ENCODE results near the gene SAP30BP. TPM values are rescaled to one million over a fixed set of nuclear protein-coding genes. Genes with fewer than 3 reads are reported as not detected.
A peak's percentile ranks its signal among the peaks of the same experiment; 100 is the strongest.

The SAP30BP gene
- total and polyA plus RNA-seq, 2 of the 13 experiments (the other 11 are each of a cell fraction or from before 2014, with no cell fraction given): 67.7 to 99.4 TPM

GRCh38 chr17:75753514-75754377, 86.6 kb downstream of the SAP30BP start (continued):
- TF ChIP-seq HBP1 (CRISPR knock-in tag; IDR thresholded peaks at IDR 0.05; ENCODE audit: low read depth): peak; percentile 26; the same call in 1 of the 2 replicates
- TF ChIP-seq SMAD9 (CRISPR knock-in tag; IDR thresholded peaks at IDR 0.05): no peak
- no peak for TF ChIP-seq ZNF292 (CRISPR knock-in tag; IDR thresholded peaks at IDR 0.05; ENCODE audit: borderline replicate concordance, low read depth)
- TF ChIP-seq ZNF800 (CRISPR knock-in tag; IDR thresholded peaks at IDR 0.05): no peak
- peak; percentile 71 for TF ChIP-seq SP5 (CRISPR knock-in tag; IDR thresholded peaks at IDR 0.05; ENCODE audit: borderline replicate concordance, low read depth)
- TF ChIP-seq, protein P1, sequence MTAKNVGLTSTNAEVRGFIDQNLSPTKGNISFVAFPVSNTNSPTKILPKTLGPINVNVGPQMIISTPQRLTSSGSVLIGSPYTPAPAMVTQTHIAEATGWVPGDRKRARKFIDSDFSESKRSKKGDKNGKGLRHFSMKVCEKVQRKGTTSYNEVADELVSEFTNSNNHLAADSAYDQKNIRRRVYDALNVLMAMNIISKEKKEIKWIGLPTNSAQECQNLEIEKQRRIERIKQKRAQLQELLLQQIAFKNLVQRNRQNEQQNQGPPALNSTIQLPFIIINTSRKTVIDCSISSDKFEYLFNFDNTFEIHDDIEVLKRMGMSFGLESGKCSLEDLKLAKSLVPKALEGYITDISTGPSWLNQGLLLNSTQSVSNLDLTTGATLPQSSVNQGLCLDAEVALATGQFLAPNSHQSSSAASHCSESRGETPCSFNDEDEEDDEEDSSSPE (CRISPR knock-in tag; IDR thresholded peaks at IDR 0.05): peak; percentile 87
- TF ChIP-seq, protein P2, sequence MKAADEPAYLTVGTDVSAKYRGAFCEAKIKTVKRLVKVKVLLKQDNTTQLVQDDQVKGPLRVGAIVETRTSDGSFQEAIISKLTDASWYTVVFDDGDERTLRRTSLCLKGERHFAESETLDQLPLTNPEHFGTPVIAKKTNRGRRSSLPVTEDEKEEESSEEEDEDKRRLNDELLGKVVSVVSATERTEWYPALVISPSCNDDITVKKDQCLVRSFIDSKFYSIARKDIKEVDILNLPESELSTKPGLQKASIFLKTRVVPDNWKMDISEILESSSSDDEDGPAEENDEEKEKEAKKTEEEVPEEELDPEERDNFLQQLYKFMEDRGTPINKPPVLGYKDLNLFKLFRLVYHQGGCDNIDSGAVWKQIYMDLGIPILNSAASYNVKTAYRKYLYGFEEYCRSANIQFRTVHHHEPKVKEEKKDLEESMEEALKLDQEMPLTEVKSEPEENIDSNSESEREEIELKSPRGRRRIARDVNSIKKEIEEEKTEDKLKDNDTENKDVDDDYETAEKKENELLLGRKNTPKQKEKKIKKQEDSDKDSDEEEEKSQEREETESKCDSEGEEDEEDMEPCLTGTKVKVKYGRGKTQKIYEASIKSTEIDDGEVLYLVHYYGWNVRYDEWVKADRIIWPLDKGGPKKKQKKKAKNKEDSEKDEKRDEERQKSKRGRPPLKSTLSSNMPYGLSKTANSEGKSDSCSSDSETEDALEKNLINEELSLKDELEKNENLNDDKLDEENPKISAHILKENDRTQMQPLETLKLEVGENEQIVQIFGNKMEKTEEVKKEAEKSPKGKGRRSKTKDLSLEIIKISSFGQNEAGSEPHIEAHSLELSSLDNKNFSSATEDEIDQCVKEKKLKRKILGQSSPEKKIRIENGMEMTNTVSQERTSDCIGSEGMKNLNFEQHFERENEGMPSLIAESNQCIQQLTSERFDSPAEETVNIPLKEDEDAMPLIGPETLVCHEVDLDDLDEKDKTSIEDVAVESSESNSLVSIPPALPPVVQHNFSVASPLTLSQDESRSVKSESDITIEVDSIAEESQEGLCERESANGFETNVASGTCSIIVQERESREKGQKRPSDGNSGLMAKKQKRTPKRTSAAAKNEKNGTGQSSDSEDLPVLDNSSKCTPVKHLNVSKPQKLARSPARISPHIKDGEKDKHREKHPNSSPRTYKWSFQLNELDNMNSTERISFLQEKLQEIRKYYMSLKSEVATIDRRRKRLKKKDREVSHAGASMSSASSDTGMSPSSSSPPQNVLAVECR (CRISPR knock-in tag; IDR thresholded peaks at IDR 0.05; ENCODE audit: borderline replicate concordance): peak; percentile 48
- no peak for TF ChIP-seq ATF6 (CRISPR knock-in tag; conservative IDR thresholded peaks at IDR 0.05)
- TF ChIP-seq HIVEP1 (CRISPR knock-in tag; IDR thresholded peaks at IDR 0.05): no peak
- TF ChIP-seq ZBTB8A (CRISPR knock-in tag; IDR thresholded peaks at IDR 0.05; ENCODE audit: borderline replicate concordance, low read depth): no peak
- peak; percentile 40; the same call in 1 of the 2 replicates for TF ChIP-seq PHF20 (CRISPR knock-in tag; IDR thresholded peaks at IDR 0.05)
- TF ChIP-seq, protein P3, sequence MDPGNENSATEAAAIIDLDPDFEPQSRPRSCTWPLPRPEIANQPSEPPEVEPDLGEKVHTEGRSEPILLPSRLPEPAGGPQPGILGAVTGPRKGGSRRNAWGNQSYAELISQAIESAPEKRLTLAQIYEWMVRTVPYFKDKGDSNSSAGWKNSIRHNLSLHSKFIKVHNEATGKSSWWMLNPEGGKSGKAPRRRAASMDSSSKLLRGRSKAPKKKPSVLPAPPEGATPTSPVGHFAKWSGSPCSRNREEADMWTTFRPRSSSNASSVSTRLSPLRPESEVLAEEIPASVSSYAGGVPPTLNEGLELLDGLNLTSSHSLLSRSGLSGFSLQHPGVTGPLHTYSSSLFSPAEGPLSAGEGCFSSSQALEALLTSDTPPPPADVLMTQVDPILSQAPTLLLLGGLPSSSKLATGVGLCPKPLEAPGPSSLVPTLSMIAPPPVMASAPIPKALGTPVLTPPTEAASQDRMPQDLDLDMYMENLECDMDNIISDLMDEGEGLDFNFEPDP (CRISPR knock-in tag; conservative IDR thresholded peaks at IDR 0.05): 0 out of 2 replicates have a peak, but pooled peaks have one; percentile 44
- peak; percentile 91; the same call in 1 of the 2 replicates for TF ChIP-seq MEIS2 (CRISPR knock-in tag; IDR thresholded peaks at IDR 0.05)
- TF ChIP-seq ZNF468 (CRISPR knock-in tag; IDR thresholded peaks at IDR 0.05): peak; percentile 60; the same call in 1 of the 2 replicates
- TF ChIP-seq NKX3-1 (CRISPR knock-in tag; IDR thresholded peaks at IDR 0.05): peak; percentile 33; the same call in 1 of the 2 replicates
